CD4-positive, alpha-beta T cell treated with Interleukin-4 for 4 hours (primary cell): ENCODE results near the gene ESYT3.

ENCODE experiments used
- DNase-seq: peaks from one replicate; pipeline ENCODE4 v3.0.0-alpha.2; 2020

Gene ESYT3

GRCh38 chr3:138434276-138434874 lies at the start of gene ESYT3:
Gene ESYT3 (plus strand): TSS chr3:138434616. CDS start chr3:138434799, 183 bp downstream.
- DNase-seq, result peak; percentile 2

GRCh38 chr3:138384976-138385375 lies 49.4 kb upstream of the ESYT3 start:
- DNase-seq, result no peak

DNA sequence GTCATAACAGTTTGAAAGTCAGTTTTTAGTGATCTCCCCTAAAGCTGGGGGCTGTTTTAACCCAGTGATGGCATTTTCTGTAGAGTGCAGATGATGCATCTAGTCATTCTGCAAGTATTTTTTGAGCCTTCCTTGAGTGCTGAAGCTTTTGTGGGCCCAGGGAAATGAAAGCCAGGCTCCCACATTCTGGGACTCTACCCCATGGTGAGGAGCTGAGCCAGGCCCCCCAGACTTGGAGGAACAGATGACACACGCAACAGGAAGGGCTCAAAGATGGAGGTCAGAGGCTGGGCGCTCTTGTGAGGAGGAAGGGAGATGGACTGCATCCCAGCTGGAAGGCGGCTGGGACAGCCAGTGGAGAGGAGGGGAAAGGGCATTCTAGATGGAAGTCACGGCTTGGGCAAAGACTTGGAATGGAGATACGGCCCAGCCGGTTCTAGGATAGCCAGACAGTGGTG lies 45.2 kb upstream of the ESYT3 start:
- no peak for DNase-seq

DNA sequence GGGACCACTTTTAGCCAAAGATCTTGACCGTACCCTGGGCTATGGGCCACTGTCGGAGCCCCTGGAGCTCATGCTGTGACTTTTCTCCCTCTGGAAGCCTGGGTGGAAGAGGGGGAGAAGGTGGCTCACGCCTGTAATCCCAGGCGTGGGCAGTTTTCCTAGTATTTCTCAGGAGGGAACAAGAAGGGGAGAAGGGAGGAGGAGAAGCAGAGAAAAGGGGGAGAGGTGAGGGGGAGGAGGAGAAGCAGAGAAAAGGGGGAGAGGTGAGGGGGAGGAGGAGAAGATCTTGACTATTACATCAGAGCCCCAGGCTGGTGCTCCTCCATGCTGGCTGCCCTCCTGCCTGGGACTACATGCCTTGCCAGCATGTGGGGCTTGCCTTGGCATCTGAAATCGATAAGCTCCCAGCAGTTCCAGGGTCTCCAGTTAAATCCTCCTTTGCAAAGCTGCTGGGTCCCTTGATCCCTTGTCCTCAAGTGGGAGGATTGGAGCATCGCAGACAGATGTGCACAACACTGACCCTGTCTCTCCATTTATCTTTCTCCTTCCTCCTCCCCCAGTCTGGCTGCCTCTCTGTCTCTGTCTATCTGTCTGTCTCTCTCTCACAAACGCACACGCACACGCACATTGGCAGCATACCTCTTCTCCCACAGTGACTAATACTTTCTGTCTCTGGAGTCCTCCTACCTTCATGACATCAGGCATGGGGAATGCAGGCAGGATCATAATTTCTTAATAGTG lies 44.4 kb upstream of the ESYT3 start:
- no peak for DNase-seq

- no peak for DNase-seq
Observed at GRCh38 chr3:138390582-138390932, 43.9 kb upstream of the ESYT3 start.

GRCh38 chr3:138394156-138394555 lies 40.3 kb upstream of the ESYT3 start:
- DNase-seq, result no peak

- no peak for DNase-seq
Observed at GRCh38 chr3:138394686-138395085, 39.7 kb upstream of the ESYT3 start.

GRCh38 chr3:138395865-138396751 lies 38.3 kb upstream of the ESYT3 start:
- no peak for DNase-seq

- DNase-seq, result no peak
Observed at GRCh38 chr3:138396752-138397410, 37.5 kb upstream of the ESYT3 start.

DNA sequence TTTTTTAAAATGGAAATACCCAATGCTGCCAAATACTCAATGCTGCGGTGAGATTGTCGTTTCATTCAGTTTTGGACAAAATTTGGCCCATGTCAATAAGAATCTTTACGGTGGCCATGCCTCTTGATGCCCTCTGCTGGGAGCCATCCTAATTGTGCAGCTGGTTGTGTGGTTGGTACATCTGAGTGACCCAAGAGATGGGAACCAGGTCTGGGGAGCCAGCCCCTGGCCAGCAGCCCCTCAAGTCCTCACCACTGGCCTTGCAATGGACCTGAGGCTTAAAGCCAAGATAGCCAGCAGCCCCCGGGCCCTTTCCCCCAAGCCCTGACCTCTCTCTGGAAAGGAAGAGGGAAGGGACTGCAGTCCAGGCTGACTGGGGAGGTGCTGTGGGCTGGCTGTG lies 36.4 kb upstream of the ESYT3 start:
- no peak for DNase-seq

DNA sequence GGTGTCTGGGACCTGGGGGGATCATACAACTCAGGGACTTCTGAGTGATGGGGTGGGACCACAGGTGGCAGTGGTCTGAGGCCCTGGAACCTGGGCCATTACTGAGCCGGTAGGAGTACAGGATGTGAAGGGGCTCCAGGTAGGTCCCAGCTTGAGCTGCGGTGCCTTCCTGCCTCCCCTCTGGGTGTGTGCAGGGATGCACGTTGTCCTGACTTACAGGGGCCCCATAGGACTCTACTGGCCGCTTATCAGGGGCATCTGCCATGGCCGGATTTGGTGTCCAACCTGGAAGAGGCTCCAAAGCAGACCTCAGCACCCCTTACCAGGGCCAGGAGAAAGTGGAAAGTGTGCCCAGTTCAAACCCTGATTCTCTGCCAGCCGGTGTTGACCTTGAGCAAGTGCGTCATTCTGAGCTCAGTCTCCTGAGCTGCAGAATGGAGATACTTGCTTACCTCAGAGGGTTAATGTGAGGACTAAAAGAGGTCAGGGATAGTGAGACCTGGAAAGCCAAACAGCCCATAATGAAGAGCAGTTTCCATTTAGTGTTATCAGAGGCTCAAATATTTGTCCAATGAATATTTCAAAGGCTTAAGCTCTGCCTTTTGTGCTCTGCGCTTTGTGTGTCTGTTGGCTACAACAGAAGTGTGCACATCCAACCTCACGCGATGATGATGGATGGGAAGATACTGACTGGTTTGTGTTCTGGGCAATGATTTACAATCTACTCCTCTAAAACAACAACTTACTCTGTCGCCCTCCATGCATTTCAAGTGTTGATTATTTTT lies 35.4 kb upstream of the ESYT3 start:
- no peak for DNase-seq

DNA sequence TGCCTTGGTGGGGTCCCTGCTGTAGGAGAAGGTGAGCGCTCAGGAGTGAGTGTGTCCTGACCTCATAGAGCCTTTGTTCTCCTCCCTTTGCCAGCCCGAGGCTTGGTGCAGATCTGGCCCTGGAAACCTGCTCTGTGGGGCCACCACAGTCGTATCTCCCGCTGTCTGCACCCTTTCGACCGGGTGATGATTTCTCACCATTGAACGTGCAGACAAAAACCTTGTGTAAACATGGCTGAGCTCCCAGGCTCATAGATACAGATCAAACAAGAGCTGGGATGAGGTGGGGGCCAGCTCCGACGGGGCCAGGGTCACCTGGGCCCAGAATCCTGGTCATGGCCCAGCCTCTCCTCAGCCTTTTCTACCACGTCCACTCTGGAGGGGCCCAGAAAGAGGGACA lies 34.6 kb upstream of the ESYT3 start:
- no peak for DNase-seq

DNA sequence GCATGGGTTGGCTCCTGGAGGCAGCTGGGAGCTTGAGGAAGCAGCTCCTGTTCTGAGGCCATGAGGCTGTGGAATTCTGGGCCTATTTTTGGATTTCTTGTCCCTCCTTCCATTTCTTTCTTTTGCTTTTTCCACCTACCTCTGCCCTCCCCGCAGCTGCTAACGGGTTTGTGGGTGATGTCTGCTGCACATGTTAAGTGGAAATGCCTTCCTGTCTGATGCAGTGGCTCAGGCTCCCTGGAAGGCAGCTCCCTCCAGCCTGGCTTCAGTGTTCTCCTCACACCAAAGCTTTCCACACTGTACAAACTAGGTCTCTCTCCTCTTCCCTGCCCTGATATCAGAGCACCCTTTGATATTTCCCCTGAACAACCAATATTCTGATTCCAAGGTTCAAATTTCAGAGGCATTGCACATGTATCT lies 33.8 kb upstream of the ESYT3 start:
- no peak for DNase-seq

GRCh38 chr3:138401834-138402233 lies 32.6 kb upstream of the ESYT3 start:
- DNase-seq, result no peak

- no peak for DNase-seq
Observed at GRCh38 chr3:138404121-138404520, 30.3 kb upstream of the ESYT3 start.

DNA sequence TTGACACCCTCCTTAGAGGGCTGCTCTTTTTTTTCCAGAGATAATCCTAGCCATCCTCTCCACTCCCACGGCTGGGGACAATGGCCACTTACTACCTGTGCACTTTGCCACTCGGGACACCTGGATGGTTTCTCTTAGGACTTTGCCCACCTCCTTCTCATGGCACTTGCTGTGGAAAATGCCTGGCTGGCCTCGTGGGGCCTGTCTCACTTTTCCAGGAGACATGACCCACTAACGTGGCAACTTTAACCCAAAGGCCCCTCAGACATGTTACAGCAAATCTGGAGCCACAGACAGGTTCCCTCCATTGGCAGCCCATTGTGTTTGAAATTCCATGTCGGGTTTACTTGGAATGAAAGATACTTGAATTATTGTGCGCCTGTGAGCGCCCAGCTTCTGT lies 29.4 kb upstream of the ESYT3 start:
- DNase-seq, result no peak

DNA sequence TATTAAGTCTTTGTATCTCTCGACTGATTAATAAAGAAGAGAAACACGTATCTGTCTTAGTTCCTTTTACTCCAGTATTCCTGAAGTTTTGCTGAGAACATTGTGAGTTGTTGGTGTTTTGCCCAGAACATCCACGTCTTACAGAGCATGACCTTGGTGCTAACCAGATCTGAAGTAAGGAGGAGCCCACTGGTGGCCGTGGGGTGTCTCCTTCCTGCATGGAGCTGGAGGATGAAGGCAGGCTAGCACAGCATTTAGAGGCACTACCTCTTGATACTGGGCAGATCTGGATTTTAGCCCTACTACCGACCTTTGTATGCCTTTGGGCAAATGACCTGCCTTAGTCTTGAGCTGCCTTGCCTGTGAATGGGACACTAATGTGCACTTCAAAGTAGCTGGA lies 28.9 kb upstream of the ESYT3 start:
- no peak for DNase-seq

GRCh38 chr3:138406606-138407005 lies 27.8 kb upstream of the ESYT3 start:
- DNase-seq, result no peak

- DNase-seq, result no peak
Observed at GRCh38 chr3:138407236-138407907, 27.0 kb upstream of the ESYT3 start.

- no peak for DNase-seq
Observed at GRCh38 chr3:138408751-138409570, 25.5 kb upstream of the ESYT3 start.
